Small intestine (tissue), 7 donors: ENCODE measurements around the gene ZNF358. TPM values are rescaled to one million over a fixed set of nuclear protein-coding genes. Genes with fewer than 3 reads are reported as not detected.

Source experiments
- DNase-seq, 2 donors: peaks; one replicate each; pipeline versions ENCODE4 v3.0.0 to v3.0.0-alpha.2; 2013
- FAIRE-seq: peaks from 2 replicates; lab custom pipeline; 2012; peaks lifted over from hg19 to GRCh38; lab: Jason Lieb, UNC
- H3K27ac ChIP-seq, 3 donors: one replicate each; pipeline ENCODE4 v1.5.1; 2013; ENCODE audit warnings: low read length in 2 of 3, mild to moderate bottlenecking in 2 of 3, control low read depth in 1 of 3, inconsistent platforms in 1 of 3, low read depth in 1 of 3, moderate library complexity in 1 of 3
- H3K27me3 ChIP-seq, 3 donors: one replicate each; pipeline ENCODE4 v1.6.1; 2013; ENCODE audit warnings: low read length in 3 of 3, inconsistent platforms in 1 of 3; ENCODE audit not compliant: control insufficient read depth in 3 of 3, insufficient read depth in 3 of 3
- H3K36me3 ChIP-seq, 3 donors: one replicate each; pipeline ENCODE4 v1.6.1; 2013; ENCODE audit warnings: low read length in 3 of 3, inconsistent platforms in 1 of 3, low read depth in 1 of 3, mild to moderate bottlenecking in 1 of 3, moderate library complexity in 1 of 3; ENCODE audit not compliant: control insufficient read depth in 3 of 3, insufficient read depth in 2 of 3
- H3K4me1 ChIP-seq, 3 donors: one replicate each; pipeline ENCODE4 v1.6.1; 2013; ENCODE audit warnings: low read length in 2 of 3, inconsistent platforms in 1 of 3, low read depth in 1 of 3, mild to moderate bottlenecking in 1 of 3, moderate library complexity in 1 of 3; ENCODE audit not compliant: control insufficient read depth in 3 of 3, insufficient read depth in 2 of 3
- H3K4me3 ChIP-seq, 3 donors: one replicate each; pipeline ENCODE4 v1.5.1; 2013; ENCODE audit warnings: low read length in 3 of 3, control low read depth in 1 of 3, inconsistent platforms in 1 of 3, low read depth in 1 of 3, mild to moderate bottlenecking in 1 of 3, moderate library complexity in 1 of 3
- H3K9me3 ChIP-seq, 2 donors: one replicate each; pipeline ENCODE4 v1.6.1; 2013; ENCODE audit warnings: low read depth in 1 of 2, low read length in 1 of 2; ENCODE audit not compliant: control insufficient read depth in 2 of 2, insufficient read depth in 1 of 2
- whole genome bisulfite sequencing, 3 donors: extraction: QIAGEN DNeasy Blood & Tissue Kit; methylation state at CpG; one replicate each; pipeline ENCODE4 v1.1.7; 2013; 5-methylcytosine and 5-hydroxymethylcytosine counted together
- polyA plus RNA-seq, 4 donors: library from polyadenylated mRNA; stranded (reverse) in 3 of 4; unstranded in 1 of 4; fragments of 200-250 nt in 3 of 4; fragments of 120-200 nt in 1 of 4; gene quantifications; one replicate each; pipeline versions ENCODE4 v1.2.1 to v1.2.3, GENCODE V29; 2013
- donor health status: healthy with polysubstance abuse.
- donor health status: control.
- donor health status: control.
- donor health status: Bipolar disorder and iron deficiency.
- donor health status: healthy.

ZNF358 gene
- polyA plus RNA-seq, 4 donors, result 37.3 to 77.5 (median 71.9) TPM

DNA sequence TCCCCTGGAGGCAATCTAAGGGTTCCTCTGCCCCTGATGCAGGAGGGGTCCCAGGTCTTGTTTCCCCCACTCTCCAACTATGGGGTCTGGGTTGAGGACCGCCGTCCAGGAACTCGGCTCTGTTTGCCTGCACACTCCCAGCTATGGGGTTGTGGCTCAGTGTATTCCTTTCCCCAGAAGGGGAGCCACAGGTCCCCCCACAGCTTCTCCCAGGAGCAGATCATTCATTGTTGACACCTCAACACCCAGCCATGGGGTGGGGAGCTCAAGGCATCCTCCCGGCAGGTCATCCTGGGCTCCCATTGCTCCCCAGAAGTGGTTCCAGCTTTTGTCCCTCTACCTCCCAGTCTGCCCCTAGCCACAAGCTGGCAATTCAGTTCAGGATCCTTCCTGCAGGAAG lies 975 bp downstream of the ZNF358 start:
- peak overlapping the region in 1 of 3 donors; percentile 59 for H3K27ac ChIP-seq
- WGBS, 3 donors, result 44 to 53% (median 44%) methylated on average over 4 of the region's 4 CpGs
- FAIRE-seq, result no peak

DNA sequence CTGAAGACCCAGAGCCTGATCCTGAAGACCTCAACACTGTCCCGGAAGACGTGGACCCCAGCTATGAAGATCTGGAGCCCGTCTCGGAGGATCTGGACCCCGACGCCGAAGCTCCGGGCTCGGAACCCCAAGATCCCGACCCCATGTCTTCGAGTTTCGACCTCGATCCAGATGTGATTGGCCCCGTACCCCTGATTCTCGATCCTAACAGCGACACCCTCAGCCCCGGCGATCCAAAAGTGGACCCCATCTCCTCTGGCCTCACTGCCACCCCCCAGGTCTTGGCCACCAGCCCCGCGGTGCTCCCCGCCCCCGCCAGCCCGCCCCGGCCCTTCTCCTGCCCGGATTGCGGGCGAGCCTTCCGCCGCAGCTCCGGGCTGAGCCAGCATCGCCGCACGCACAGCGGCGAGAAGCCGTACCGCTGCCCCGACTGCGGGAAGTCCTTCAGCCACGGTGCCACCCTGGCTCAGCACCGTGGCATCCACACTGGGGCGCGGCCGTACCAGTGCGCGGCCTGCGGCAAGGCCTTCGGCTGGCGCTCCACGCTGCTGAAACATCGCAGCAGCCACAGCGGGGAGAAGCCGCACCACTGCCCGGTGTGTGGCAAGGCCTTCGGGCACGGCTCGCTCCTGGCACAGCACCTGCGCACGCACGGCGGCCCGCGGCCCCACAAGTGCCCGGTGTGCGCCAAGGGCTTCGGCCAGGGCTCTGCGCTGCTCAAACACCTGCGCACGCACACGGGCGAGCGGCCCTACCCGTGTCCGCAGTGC lies 3.6 kb downstream of the ZNF358 start:
- no peak overlapping the region for H3K4me3 ChIP-seq
- peaks cover 4 to 28% (median 7%) of the 10 kb centered on the region in 3 donors for H3K4me1 ChIP-seq
- H3K27me3 ChIP-seq, result no peaks in the 10 kb centered on the region
- no peak overlapping the region for H3K27ac ChIP-seq
- no peaks in the 10 kb centered on the region for H3K9me3 ChIP-seq
- H3K36me3 ChIP-seq, result peaks cover 0 to 26% (median 0%) of the 10 kb centered on the region in 3 donors
- no peak for DNase-seq
- WGBS, 3 donors, result 97% methylated on average over 61 to 74 of the region's 74 CpGs
- FAIRE-seq, result no peak

More for the DNA sequence above, 975 bp downstream of the ZNF358 start:
- Histone ChIP-seq H3K36me3 (peaks cover 0 to 26% (median 0%) of the 10 kb centered on the region in 3 donors), H3K4me3 (peak overlapping the region in 2 of 3 donors; percentile 72 to 87), H3K4me1 (peaks cover 0 to 15% (median 1%) of the 10 kb centered on the region in 3 donors), H3K9me3 (no peaks in the 10 kb centered on the region), H3K27me3 (no peaks in the 10 kb centered on the region)
- peak in 1 of 2 donors; percentile 31 for DNase-seq

DNA sequence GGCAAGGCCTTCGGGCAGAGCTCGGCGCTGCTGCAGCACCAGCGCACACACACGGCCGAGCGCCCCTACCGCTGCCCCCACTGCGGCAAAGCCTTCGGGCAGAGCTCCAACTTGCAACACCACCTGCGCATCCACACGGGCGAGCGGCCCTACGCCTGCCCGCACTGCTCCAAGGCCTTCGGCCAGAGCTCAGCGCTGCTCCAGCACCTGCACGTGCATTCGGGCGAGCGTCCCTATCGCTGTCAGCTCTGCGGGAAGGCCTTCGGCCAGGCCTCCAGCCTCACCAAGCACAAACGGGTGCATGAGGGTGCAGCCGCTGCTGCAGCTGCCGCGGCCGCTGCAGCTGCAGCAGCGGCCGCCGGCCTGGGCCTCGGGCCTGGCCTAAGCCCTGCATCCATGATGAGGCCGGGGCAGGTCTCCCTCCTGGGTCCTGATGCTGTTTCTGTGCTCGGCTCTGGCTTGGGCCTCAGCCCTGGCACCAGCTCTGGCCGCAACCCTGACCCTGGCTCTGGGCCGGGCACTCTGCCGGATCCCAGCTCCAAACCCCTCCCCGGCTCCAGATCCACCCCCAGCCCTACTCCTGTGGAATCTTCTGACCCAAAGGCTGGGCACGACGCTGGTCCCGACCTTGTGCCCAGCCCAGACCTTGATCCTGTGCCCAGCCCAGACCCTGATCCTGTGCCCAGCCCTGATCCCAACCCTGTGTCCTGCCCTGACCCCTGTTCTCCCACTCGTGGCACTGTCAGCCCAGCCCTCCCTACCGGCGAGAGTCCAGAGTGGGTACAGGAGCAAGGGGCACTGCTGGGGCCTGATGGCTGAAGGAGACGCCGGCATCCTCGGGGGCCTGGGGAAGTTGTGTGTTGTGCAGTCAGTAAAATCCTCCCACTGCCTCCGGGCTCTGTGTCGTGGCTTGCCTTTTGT lies 4.5 kb downstream of the ZNF358 start:
- no peak for DNase-seq
- H3K27ac ChIP-seq, result no peak overlapping the region
- WGBS, 3 donors, result 88 to 90% (median 90%) methylated on average over 47 to 51 of the region's 51 CpGs

DNA sequence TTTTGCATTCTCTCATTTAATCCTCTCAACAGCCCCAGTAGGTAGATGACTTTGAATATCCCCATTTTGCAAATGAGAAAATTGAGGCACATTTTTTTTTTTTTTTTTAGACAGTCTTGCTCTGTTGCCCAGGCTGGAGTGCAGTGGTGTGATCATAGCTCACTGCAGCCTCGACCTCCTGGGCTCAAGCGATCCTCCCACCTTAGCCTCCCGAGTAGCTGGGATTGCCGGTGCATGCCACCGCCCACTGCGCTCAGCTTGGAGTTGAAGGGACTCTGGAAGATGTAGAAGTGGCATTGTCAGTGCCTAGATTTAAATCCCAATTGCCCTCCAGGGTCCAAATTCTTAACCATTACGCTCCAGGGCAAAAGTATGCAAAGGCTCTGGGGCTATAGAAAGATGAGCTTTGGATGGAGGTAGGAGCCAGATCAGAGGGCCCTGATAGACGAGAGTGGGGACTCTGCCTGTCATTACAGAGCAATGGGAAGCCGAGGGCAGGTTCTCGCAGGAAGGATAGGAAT lies 5.7 kb downstream of the ZNF358 start:
- no peak for DNase-seq
- H3K27ac ChIP-seq, result peak overlapping the region in 2 of 3 donors; percentile 43 to 50
- H3K4me3 ChIP-seq, result peak overlapping the region in 1 of 3 donors; percentile 48
- no peak for FAIRE-seq
- no peaks in the 10 kb centered on the region for H3K27me3 ChIP-seq
- H3K4me1 ChIP-seq, result peaks cover 4 to 21% (median 7%) of the 10 kb centered on the region in 3 donors
- H3K36me3 ChIP-seq, result peaks cover 0 to 44% (median 0%) of the 10 kb centered on the region in 3 donors
- WGBS, 3 donors, result 49 to 55% (median 54%) methylated on average over 10 of the region's 10 CpGs
- no peaks in the 10 kb centered on the region for H3K9me3 ChIP-seq

More for the DNA sequence above, 4.5 kb downstream of the ZNF358 start:
- H3K4me3 ChIP-seq, result no peak overlapping the region
- peaks cover 4 to 24% (median 7%) of the 10 kb centered on the region in 3 donors for H3K4me1 ChIP-seq
- H3K9me3 ChIP-seq, result no peaks in the 10 kb centered on the region
- no peaks in the 10 kb centered on the region for H3K27me3 ChIP-seq
- FAIRE-seq, result no peak
- H3K36me3 ChIP-seq, result peaks cover 0 to 35% (median 0%) of the 10 kb centered on the region in 3 donors

DNA sequence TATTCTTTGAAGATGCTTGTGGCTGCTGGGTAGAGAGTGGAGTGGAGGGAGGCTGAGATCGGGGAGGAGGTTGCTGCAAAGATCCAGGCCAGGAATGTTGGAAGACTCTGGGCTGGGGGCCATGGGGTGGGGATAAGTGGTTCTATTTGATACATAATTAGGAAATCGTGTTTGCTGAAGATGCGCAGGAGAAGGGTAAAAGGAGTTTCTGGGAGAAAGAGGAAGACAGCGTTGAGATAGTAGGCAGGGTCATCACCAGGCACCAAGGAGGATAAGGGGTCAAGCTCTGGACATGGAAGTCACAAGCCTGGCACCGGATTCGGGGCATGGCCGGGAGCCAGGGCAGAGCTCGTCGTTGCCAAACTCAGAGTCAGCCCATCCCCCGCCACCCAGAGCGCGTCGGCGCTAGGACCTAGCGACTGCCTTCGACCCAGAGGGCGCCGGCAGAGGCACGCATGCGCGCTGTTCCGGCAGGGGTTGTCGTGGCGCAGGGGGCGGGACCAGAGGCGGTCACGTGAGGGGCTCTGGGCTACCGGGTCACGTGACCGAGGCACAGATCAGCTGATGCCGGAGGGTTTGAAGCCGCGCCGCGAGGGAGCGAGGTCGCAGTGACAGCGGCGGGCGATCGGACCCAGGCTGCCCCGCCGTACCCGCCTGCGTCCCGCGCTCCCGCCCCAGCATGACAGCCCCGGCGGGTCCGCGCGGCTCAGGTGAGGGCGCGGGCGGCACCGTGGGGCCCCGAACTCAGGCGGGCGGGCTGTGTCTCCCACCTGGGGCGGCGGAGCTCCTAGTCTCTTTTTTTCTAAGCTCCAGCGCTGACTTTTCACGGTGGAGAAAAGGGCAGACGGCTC lies 6.4 kb downstream of the ZNF358 start, which contains the start of gene MCOLN1:
MCOLN1 (plus strand) TSS at position 553 of the 851 bp plus-strand sequence; CDS start at position 680, 127 bp downstream.
- Histone ChIP-seq H3K4me3 (peak within 1 kb of the TSS; percentile 50 to 77 (median 76)), H3K9me3 (no peaks in the 10 kb centered on the region), H3K4me1 (peaks cover 4 to 16% (median 7%) of the 10 kb centered on the region in 3 donors), H3K27ac (peak within 1 kb of the TSS in 2 of 3 donors; percentile 43 to 50), H3K36me3 (peaks cover 0 to 47% (median 0%) of the 10 kb centered on the region in 3 donors), H3K27me3 (no peaks in the 10 kb centered on the region)
- DNase-seq (peak; percentile 99), FAIRE-seq (no peak)
- 1% methylated on average over 60 to 65 of the region's 65 CpGs for WGBS, 3 donors

DNA sequence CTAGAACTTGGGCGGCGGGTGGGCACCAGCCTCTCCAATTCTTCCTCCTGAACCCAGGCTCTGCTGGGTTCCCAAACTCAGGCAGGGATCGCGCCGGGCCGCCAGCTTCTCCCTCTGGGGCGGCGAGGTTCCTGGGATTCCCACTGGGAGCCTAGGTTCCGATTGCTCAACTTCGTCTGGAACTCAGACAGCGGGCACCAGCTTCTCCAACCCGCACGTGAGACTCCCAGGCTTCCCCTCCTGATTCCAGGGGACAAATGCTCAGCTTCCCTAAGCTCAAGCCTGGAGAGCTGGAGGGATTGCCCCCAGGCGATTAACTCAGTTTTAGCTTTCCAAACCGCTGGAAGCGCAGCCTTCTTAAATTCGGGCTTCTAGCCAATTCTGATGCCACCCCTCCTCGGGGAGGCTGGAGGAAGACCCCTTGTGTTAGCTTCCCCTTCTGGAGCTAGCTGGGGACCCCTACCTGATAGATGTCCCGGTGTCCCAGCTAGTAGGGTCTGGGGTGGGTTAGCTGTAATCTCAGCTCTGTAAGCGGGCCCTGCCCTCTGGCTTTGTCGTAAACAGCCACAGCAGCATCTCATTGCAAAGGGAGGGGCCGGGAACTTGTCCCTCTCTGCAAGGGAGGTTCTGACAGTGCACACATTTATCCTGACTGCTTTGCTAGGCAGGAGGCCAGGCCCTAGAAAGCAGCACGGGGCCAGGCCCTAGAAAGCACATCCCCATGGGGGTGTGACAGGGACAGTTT lies 7.2 kb downstream of the ZNF358 start:
- Histone ChIP-seq H3K9me3 (no peaks in the 10 kb centered on the region), H3K4me1 (peaks cover 4 to 16% (median 7%) of the 10 kb centered on the region in 3 donors), H3K4me3 (peak overlapping the region; percentile 50 to 77 (median 76)), H3K36me3 (peaks cover 0 to 51% (median 0%) of the 10 kb centered on the region in 3 donors), H3K27me3 (no peaks in the 10 kb centered on the region), H3K27ac (no peak overlapping the region)
- DNase-seq (no peak), FAIRE-seq (no peak)
- WGBS, 3 donors, result 2 to 8% (median 6%) methylated on average over 18 to 23 of the region's 23 CpGs

DNA sequence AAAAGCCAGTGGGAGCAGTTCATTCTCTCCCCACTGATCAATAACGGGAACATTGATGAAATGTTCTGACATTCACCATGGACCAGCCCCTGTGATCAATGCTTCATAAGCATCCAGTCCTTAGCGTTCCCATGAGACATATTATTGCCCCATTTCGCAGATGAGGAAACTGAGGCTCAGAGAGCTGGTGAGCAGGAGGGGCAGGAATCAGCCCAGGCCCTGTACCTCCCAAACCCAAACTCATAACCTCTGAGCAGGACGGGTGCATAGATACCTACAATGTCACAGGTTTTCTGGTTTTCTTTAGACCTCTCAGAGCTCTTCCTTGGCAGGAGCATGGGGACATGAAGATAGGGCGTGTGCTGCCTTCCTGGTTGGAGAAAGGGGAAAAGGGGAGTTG lies 8.6 kb downstream of the ZNF358 start:
- FAIRE-seq (no peak), DNase-seq (no peak)
- Histone ChIP-seq H3K4me1 (peaks cover 4 to 16% (median 7%) of the 10 kb centered on the region in 3 donors), H3K4me3 (no peak overlapping the region), H3K36me3 (peaks cover 0 to 59% (median 0%) of the 10 kb centered on the region in 3 donors), H3K9me3 (no peaks in the 10 kb centered on the region), H3K27ac (no peak overlapping the region), H3K27me3 (no peaks in the 10 kb centered on the region)
- 91 to 99% (median 93%) methylated on average over 5 of the region's 5 CpGs for WGBS, 3 donors
